Ovary (tissue), 9 donors: ENCODE data around the gene SPATA9. TPM values are rescaled to one million over a fixed set of nuclear protein-coding genes. Genes with fewer than 3 reads are reported as not detected.
A peak's percentile ranks its signal among the peaks of the same experiment; 100 is the strongest.

Source experiments
- DNase-seq, 5 donors: peaks; one replicate each; pipeline ENCODE4 v3.0.0-alpha.2; 2019 to 2020
- H3K27ac ChIP-seq, 2 donors: fragments of 200-600 bp; one replicate each; pipeline versions ENCODE4 v1.5.1 to v1.8.0; 2019 to 2022
- H3K27me3 ChIP-seq: fragments of 200-600 bp; one replicate; pipeline ENCODE4 v1.8.0; 2022
- H3K36me3 ChIP-seq: fragments of 200-600 bp; sonication (generic); one replicate; pipeline ENCODE4 v1.5.1; 2019
- H3K4me1 ChIP-seq: one replicate; pipeline ENCODE4 v1.8.1; 2013; ENCODE audit warnings: mild to moderate bottlenecking, moderate library complexity; ENCODE audit not compliant: insufficient read depth
- H3K4me3 ChIP-seq: fragments of 200-600 bp; sonication (generic); one replicate; pipeline ENCODE4 v1.5.1; 2017
- H3K9me3 ChIP-seq, 2 donors: fragments of 200-600 bp in 1 of 2; sonication (generic) in 1 of 2; one replicate each; pipeline versions ENCODE4 v1.5.1 to v1.8.1; 2013 to 2019; ENCODE audit warnings: mild to moderate bottlenecking in 1 of 2, moderate library complexity in 1 of 2
- CTCF ChIP-seq, 3 donors: fragments of 450-650 bp in 2 of 3; fragments of 200-600 bp in 1 of 3; IDR thresholded peaks; one replicate each; pipeline versions ENCODE4 v1.5.1 to v1.8.0; 2016 to 2022; ENCODE audit warnings: antibody characterized with exemption in 3 of 3, mild to moderate bottlenecking in 1 of 3
- EP300 ChIP-seq: sonication (generic); formaldehyde crosslinking; IDR thresholded peaks from one replicate; pipeline ENCODE4 v1.6.1; 2017; ENCODE audit warnings: antibody characterized with exemption
- POLR2A ChIP-seq: fragments of 450-650 bp; IDR thresholded peaks from one replicate; pipeline ENCODE4 v1.6.1; 2017; ENCODE audit warnings: antibody characterized with exemption, mild to moderate bottlenecking, moderate library complexity
- WGBS, 3 donors: extraction: QIAGEN DNeasy Blood & Tissue Kit in 1 of 3; methylation state at CpG; one replicate each; pipeline versions ENCODE4 v1.1.5 to v1.1.7; 2013 to 2017; 5-methylcytosine and 5-hydroxymethylcytosine counted together
- intact Hi-C, 4 donors: fragments of 100-400 bp; cut with DNase I; formaldehyde crosslinking; loops; one replicate each; pipeline versions ENCODE4 v1.11.0 to v1.15.1; 2022 to 2023
- polyA plus RNA-seq, 2 donors: library from polyadenylated mRNA; stranded (reverse); fragments of 200-250 nt in 1 of 2; fragments of 350-450 nt in 1 of 2; fragmentation: Illumina TruSeq in 1 of 2; extraction: RNeasy Lipid Tissue Mini Kit (QIAGEN cat#74804) in 1 of 2; gene quantifications; one replicate each; pipeline ENCODE4 v1.2.3, GENCODE V29; 2013 to 2014
- total RNA-seq, 7 donors: library from RNA; depleted of rRNA in 2 of 7; stranded (reverse); fragments of >200 nt in 2 of 7; fragmentation: NEBNext Ultra II Directional in 3 of 7; extraction: Animal tissue kit (Norgen Biotek cat#: 25700) in 3 of 7; gene quantifications; one replicate each; pipeline versions ENCODE4 v1.1.0 to v1.2.4, GENCODE V29; 2016 to 2023
- donor health status: DM: no; HTN: no; CAD: no; lungs with moderate emphysema.
- donor health status: DM: no; HTN: no; CAD: no.
- donor health status: Bipolar disorder and iron deficiency.
- donor health status: DM: yes; HTN: yes; CAD: no.
- donor health status: DM: no; HTN: no; CAD: no.
- donor health status: DM: yes; HTN: yes; CAD: no.

The SPATA9 gene
- total and polyA plus RNA-seq, 9 donors: 0.46 to 1.7 (median 0.89) TPM

- Histone ChIP-seq H3K9me3 (no peaks in the 10 kb centered on the region), H3K36me3 (no peaks in the 10 kb centered on the region), H3K4me3 (peak within 1 kb of the TSS; percentile 43), H3K27ac (no peak within 1 kb of the TSS), H3K4me1 (peaks cover 8% of the 10 kb centered on the region), H3K27me3 (no peaks in the 10 kb centered on the region)
- 0 to 1% (median 1%) methylated on average over 36 to 85 of the region's 85 CpGs for WGBS, 3 donors
- peak in 2 of 5 donors; percentile 30 to 50 for DNase-seq
- intact Hi-C loops: loop anchor here in 1 of 4 donors (10.0 kb wide), 1 partner anchor 975 kb away; no protein-coding TSS in a partner anchor
- TF ChIP-seq EP300 (no peak), POLR2A (no peak), CTCF (IDR thresholded peaks at IDR 0.05) (no peak)
Observed at GRCh38 chr5:95620030-95620869, 62.5 kb downstream of the SPATA9 start, which contains the start of gene GPR150. Gene GPR150 (plus strand): TSS chr5:95620087. CDS start chr5:95620276, 189 bp downstream.

- Histone ChIP-seq H3K4me1 (peaks cover 8% of the 10 kb centered on the region), H3K27ac (no peak overlapping the region), H3K36me3 (no peaks in the 10 kb centered on the region), H3K4me3 (peak overlapping the region; percentile 43), H3K27me3 (no peaks in the 10 kb centered on the region), H3K9me3 (no peaks in the 10 kb centered on the region)
- intact Hi-C loops: loop anchor here in 1 of 4 donors (10.0 kb wide), 1 partner anchor 975 kb away; no protein-coding TSS in a partner anchor
- TF ChIP-seq POLR2A (no peak), CTCF (IDR thresholded peaks at IDR 0.05) (no peak), EP300 (no peak)
- no peak for DNase-seq
- 8 to 10% (median 9%) methylated on average over 19 of the region's 19 CpGs for WGBS, 3 donors
Observed at GRCh38 chr5:95619514-95620029, 63.2 kb downstream of the SPATA9 start.

GRCh38 chr5:95619096-95619495 lies 63.7 kb downstream of the SPATA9 start:
- intact Hi-C loops: no loop called here
- Histone ChIP-seq H3K27me3 (no peaks in the 10 kb centered on the region), H3K4me3 (no peak overlapping the region), H3K4me1 (peaks cover 8% of the 10 kb centered on the region), H3K27ac (no peak overlapping the region), H3K9me3 (no peaks in the 10 kb centered on the region), H3K36me3 (no peaks in the 10 kb centered on the region)
- WGBS, 3 donors: 83 to 87% (median 84%) methylated on average over 4 of the region's 4 CpGs
- DNase-seq: no peak
- TF ChIP-seq CTCF (IDR thresholded peaks at IDR 0.05) (no peak), EP300 (no peak), POLR2A (no peak)

GRCh38 chr5:95617057-95617456 lies 65.7 kb downstream of the SPATA9 start:
- H3K36me3 ChIP-seq: no peaks in the 10 kb centered on the region
- no peaks in the 10 kb centered on the region for H3K27me3 ChIP-seq
- DNase-seq: no peak
- H3K4me3 ChIP-seq: no peak overlapping the region
- intact Hi-C loops: no loop called here
- no peak for TF ChIP-seq POLR2A
- no peak for TF ChIP-seq CTCF (IDR thresholded peaks at IDR 0.05)
- TF ChIP-seq EP300: no peak
- 75 to 94% (median 75%) methylated on average over 5 of the region's 5 CpGs for WGBS, 3 donors
- H3K9me3 ChIP-seq: no peaks in the 10 kb centered on the region
- no peak overlapping the region for H3K27ac ChIP-seq
- H3K4me1 ChIP-seq: peaks cover 8% of the 10 kb centered on the region
